Activated CD4-positive, alpha-beta T cell treated with anti-CD3 and anti-CD28 coated beads for 24 hours (primary cell): ENCODE measurements around the gene THRAP3.
A peak's percentile ranks its signal among the peaks of the same experiment; 100 is the strongest.

Source experiments
- DNase-seq, 2 donors: peaks; one replicate each; pipeline ENCODE4 v3.0.0-alpha.2; 2020; ENCODE audit warnings: low read depth in 2 of 2

Gene THRAP3

GRCh38 chr1:36300526-36300925 is 76.3 kb downstream of the THRAP3 start:
- no peak for DNase-seq

DNA sequence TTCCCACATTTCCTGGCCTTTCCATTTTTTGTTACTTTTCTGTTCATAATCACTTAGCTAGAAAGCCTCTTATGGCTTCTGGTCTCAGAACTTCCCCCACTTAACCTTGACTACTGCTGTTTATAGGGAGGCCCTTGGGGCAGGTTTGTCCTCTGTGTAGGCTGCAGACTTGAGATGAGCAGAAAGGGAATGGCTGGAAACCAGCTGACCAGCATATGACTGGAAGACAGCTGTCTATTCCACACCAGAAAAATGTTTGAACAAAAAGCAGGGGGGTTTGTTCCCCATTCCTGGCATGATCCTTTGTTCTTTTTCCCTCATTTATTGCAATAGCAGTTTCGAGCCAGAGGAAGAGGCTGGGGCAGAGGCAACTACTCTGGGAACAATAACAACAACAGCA is 77.0 kb downstream of the THRAP3 start:
- DNase-seq = no peak

- no peak for DNase-seq
These were observed 79.0 kb downstream of the THRAP3 start for GRCh38 chr1:36303244-36303643.

DNA sequence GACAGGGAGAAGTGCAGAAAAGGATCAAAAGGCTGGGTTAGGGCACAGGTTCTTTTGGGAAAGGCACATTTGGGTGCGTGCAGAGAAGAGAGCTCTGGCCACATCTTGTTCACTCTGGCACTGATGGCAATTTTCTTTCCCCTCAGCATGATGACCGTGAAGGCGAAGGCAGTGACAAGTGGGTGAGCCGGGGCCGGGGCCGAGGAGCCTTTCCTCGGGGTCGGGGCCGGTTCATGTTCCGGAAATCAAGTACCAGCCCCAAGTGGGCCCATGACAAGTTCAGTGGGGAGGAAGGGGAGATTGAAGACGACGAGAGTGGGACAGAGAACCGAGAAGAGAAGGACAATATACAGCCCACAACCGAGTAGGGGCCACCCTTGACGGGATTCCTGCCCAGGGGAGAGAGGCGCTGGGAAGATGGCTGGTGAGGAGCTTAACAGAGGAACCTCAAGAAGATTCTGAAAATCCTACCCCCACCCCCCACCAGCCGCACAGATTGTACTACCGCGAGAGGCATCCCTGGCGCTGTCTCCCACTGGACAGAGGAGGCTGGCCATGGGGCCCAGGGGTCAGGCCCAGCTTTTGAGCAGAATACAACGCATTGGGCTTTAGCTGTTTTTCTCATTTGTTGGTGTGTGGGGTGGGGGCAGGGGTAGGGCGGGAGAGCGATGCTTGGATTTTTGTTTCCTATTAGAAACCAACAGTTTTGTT is 79.6 kb downstream of the THRAP3 start:
- no peak for DNase-seq

DNA sequence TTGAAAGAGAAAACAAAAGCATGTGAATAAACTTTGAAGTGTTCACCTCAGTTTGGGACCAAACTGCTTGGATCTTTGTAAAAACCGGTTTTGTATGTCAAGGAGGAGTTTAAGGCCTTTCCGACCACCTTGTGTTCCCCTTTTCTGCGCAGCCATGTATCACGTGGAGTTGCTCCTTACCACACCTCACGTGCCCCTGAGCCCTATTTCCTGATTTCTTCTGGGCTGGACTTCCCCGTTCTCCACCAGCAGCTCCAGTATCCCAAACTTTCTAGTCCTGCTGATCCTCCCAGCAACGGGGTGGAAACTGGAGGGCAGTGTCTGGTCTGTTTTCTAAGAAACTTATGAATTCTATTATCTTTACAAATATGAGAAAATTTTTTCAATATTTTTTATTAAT is 80.3 kb downstream of the THRAP3 start:
- no peak for DNase-seq

GRCh38 chr1:36304970-36305914 is 81.0 kb downstream of the THRAP3 start:
- no peak for DNase-seq

GRCh38 chr1:36305915-36306209 is 81.6 kb downstream of the THRAP3 start:
- no peak for DNase-seq

DNA sequence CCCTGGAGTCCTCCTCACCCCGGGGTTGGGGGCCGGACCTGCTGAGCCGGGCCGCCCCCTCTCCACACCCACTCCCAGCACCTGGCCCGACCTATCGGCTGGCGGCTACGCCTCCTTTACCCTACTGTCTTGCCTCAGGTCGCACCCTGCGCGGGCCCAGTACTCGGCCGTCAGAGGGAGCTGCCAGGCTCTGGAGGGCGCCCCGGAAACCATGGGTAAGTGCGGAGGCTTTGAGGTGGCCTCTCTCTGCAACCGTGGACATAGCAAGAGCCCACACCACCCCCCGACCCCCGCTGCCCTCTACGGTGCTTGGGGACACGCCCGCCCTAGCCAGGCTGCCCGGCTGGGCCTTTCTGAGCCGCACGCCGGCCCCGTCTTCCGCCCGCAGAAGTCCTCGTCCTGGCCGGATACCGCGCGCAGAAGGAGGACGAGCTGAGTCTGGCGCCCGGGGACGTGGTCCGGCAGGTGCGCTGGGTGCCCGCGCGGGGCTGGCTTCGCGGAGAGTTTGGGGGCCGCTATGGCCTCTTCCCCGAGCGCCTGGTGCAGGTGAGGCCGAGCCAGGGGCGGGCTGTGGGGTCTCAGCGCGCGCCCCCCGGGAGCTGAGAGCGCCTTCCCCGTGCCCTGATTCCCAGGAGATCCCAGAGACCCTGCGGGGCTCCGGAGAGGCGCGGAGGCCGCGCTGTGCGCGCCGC is 82.1 kb downstream of the THRAP3 start, which contains the start of gene SH3D21:
SH3D21 (plus strand) TSS at position 159 of the 692 bp plus-strand sequence; CDS start at position 212, 53 bp downstream.
- no peak for DNase-seq

DNA sequence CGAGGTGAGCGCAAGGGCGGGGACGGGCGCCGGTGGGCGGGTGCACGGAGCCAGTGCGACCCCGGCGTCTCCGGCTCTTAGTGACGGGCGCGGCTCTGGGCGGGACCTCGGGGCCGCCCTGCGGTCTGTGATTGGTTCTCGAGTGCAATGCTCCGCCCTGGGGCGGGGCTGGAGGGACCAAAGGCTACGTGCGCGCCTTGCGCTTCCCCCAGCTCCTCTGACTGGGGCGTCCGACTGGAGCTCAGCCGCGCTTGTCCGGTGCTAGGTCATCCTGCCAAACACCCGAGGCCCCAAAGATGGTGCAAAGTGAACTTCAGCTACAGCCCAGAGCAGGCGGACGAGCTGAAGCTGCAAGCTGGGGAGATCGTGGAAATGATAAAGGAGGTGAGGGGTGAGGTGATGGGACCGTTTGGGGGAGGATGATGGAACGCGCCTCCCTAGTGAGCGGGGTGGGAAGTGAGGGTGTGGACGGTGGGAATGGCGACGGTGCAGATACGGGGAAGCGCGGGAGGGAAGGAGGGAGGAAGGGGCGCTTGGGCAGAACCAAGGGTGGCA is 82.7 kb downstream of the THRAP3 start:
- peak; percentile 83 to 87 for DNase-seq

GRCh38 chr1:36307601-36308330 is 83.5 kb downstream of the THRAP3 start:
- no peak for DNase-seq

DNA sequence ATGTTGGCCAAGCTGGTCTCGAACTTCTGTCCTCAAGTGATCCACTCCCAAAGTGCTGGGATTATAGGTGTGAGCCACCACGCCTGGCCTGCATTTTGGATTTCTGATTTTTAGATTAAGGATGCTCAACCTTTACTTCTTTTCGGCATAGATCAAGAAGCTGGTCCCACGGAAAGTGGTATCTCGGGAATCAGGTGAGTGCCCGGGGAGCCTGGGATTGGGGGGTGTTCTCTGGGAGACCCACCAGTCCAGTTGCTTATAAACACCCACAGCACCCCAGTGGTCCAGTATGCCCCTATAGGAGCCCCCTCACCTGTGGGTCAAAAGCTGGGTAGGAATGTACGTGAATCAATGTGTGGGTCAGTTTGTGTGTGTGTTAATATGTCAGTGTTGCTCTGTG is 85.2 kb downstream of the THRAP3 start:
- DNase-seq = no peak

GRCh38 chr1:36320291-36320761 is 96.1 kb downstream of the THRAP3 start:
- no peak for DNase-seq

GRCh38 chr1:36320767-36321118 is 96.5 kb downstream of the THRAP3 start:
- DNase-seq = no peak

- no peak for DNase-seq
These were observed 97.1 kb downstream of the THRAP3 start for GRCh38 chr1:36321119-36321951.

DNA sequence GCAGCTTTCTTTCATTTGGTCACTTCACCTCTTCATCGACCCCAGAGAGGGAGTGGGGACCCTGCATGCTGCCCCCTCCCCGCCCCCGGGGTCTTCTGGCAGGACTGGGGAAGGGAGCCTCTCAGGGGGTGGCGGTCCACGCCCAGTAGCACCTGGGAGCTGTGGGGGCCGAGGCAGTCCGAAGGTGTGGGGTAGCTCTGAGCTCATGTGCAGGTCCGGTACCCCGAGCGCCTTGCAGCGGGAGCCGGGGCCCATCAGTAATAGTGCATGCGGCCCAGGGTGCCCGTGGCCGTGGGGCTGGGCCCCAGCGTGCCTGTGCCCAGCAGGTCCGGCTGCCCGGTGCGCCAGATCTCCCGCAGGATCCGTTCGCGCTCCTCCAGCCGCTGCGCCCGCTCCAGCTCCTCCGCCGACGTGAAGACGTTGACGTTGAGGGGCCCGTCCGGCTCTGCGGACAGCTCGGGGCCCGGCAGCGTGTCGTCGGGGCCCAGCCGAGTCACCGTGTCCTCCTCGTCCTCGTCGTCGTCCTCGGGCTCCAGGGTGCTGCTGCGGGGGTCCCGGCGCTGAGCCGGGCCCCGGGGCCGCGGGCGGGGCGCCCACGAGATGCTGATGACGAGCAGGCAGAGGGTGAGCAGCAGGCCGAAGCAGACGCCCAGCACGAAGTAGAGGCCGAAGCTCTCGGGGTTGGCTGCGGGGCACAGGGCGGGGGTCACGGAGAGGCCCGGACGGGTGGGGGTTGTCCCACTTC is 98.0 kb downstream of the THRAP3 start:
- DNase-seq = no peak

GRCh38 chr1:36322786-36323635 is 98.8 kb downstream of the THRAP3 start:
- DNase-seq = no peak

- no peak for DNase-seq
These were observed 99.6 kb downstream of the THRAP3 start, which contains the start of gene EVA1B for GRCh38 chr1:36323636-36324352. Gene EVA1B (minus strand): TSS chr1:36323645. CDS start chr1:36323037, 608 bp downstream.

DNA sequence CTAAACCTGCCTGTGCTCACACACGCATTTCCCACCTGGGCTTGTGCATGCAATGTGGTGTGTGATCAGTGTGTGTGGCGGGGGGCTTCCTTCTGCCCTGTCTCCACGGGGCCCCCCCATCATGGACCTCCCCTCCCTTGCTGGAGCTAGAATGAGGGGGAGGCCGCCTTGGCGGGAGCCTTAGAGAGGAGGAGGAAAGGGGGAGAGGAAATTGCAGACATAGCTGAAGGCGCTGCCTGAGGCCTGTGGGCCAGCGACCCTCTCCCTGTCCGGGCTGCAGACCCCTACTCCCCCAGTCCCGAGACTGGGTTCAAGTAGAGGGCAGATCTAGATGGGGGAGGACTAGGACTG is 100.1 kb downstream of the THRAP3 start:
- no peak for DNase-seq
